NB4 (cell line): Measurements from ENCODE around the gene PLEKHF1.

Experiments
- TF ChIP-seq, protein P1 (sequence below): IDR thresholded peaks from one replicate; pipeline ENCODE4 v1.5.1; 2012; ENCODE audit warnings: low read depth, low read length
- TF ChIP-seq, protein P2 (sequence below): IDR thresholded peaks from 2 replicates; pipeline ENCODE4 v1.6.1; 2011; ENCODE audit warnings: low read depth, low read length

GRCh38 chr19:29702161-29702962 lies 37.1 kb downstream of the PLEKHF1 start:
- TF ChIP-seq, protein P1, sequence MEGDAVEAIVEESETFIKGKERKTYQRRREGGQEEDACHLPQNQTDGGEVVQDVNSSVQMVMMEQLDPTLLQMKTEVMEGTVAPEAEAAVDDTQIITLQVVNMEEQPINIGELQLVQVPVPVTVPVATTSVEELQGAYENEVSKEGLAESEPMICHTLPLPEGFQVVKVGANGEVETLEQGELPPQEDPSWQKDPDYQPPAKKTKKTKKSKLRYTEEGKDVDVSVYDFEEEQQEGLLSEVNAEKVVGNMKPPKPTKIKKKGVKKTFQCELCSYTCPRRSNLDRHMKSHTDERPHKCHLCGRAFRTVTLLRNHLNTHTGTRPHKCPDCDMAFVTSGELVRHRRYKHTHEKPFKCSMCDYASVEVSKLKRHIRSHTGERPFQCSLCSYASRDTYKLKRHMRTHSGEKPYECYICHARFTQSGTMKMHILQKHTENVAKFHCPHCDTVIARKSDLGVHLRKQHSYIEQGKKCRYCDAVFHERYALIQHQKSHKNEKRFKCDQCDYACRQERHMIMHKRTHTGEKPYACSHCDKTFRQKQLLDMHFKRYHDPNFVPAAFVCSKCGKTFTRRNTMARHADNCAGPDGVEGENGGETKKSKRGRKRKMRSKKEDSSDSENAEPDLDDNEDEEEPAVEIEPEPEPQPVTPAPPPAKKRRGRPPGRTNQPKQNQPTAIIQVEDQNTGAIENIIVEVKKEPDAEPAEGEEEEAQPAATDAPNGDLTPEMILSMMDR: no peak
- TF ChIP-seq, protein P2, sequence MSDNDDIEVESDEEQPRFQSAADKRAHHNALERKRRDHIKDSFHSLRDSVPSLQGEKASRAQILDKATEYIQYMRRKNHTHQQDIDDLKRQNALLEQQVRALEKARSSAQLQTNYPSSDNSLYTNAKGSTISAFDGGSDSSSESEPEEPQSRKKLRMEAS: no peak
